ENCODE measurements around the gene SYCP2. TPM values are rescaled to one million over a fixed set of nuclear protein-coding genes. Genes with fewer than 3 reads are reported as not detected.

SYCP2 gene
- total and polyA plus RNA-seq, 2 experiments from 2014 or later = 1.1 to 1.5 TPM

- Histone ChIP-seq H2AFZ (no peak overlapping the region), H3K4me3 (no peak overlapping the region), H3K4me2 (no peak overlapping the region), H3K9me2 (replicated peaks; ENCODE audit: insufficient read depth) (no peaks in the 10 kb centered on the region), H3K27me3 (no peaks in the 10 kb centered on the region), H3K36me3 (replicated peaks; ENCODE audit: insufficient read depth, low read depth) (no peaks in the 10 kb centered on the region), H3K79me2 (no peaks in the 10 kb centered on the region), H4K20me1 (ENCODE audit: insufficient read depth, poor library complexity, severe bottlenecking) (no peaks in the 10 kb centered on the region), H3K4me1 (ENCODE audit: insufficient read depth) (no peaks in the 10 kb centered on the region), H3K9me3 (ENCODE audit: low read depth) (no peaks in the 10 kb centered on the region), H3K27ac (no peak overlapping the region)
- DNase-seq (ENCODE audit: low spot score) = no peak
- 86% methylated on average over 1 of the region's 1 CpG for WGBS (ENCODE audit: low lambda C conversion rate, missing lambda C conversion rate)
- no peak for TF ChIP-seq EZH2 (IDR thresholded peaks at IDR 0.05; ENCODE audit: borderline replicate concordance)
These were observed 9.9 kb downstream of the SYCP2 start for GRCh38 chr20:59923514-59923913.

- no peak for DNase-seq (ENCODE audit: low spot score)
- Histone ChIP-seq H3K27me3 (no peaks in the 10 kb centered on the region), H3K79me2 (no peaks in the 10 kb centered on the region), H3K4me1 (ENCODE audit: insufficient read depth) (no peaks in the 10 kb centered on the region), H3K9me2 (replicated peaks; ENCODE audit: insufficient read depth) (no peaks in the 10 kb centered on the region), H2AFZ (no peak overlapping the region), H3K36me3 (replicated peaks; ENCODE audit: insufficient read depth, low read depth) (no peaks in the 10 kb centered on the region), H3K9me3 (ENCODE audit: low read depth) (no peaks in the 10 kb centered on the region), H3K4me2 (no peak overlapping the region), H3K27ac (no peak overlapping the region), H4K20me1 (ENCODE audit: insufficient read depth, poor library complexity, severe bottlenecking) (no peaks in the 10 kb centered on the region), H3K4me3 (no peak overlapping the region)
- TF ChIP-seq EZH2phosphoT487 (IDR thresholded peaks at IDR 0.05; ENCODE audit: low read depth, severe bottlenecking, unreplicated experiment) (no peak), EZH2 (IDR thresholded peaks at IDR 0.05; ENCODE audit: borderline replicate concordance) (no peak), CTCF (IDR thresholded peaks at IDR 0.05; ENCODE audit: poor library complexity) (no peak)
These were observed 12.5 kb downstream of the SYCP2 start for GRCh38 chr20:59920944-59921343.

- 70% methylated on average over 4 of the region's 4 CpGs for WGBS (ENCODE audit: low lambda C conversion rate, missing lambda C conversion rate)
These were observed 20.8 kb downstream of the SYCP2 start for GRCh38 chr20:59912609-59913008.

GRCh38 chr20:59911041-59911440, 22.4 kb downstream of the SYCP2 start:
- no peak for DNase-seq (ENCODE audit: low spot score)
- H3K79me2 ChIP-seq = no peaks in the 10 kb centered on the region
- H2AFZ ChIP-seq = no peak overlapping the region
- no peaks in the 10 kb centered on the region for H3K27me3 ChIP-seq
- H3K9me3 ChIP-seq (ENCODE audit: low read depth) = no peaks in the 10 kb centered on the region
- 84% methylated on average over 2 of the region's 2 CpGs for WGBS (ENCODE audit: low lambda C conversion rate, missing lambda C conversion rate)
- H3K4me1 ChIP-seq (ENCODE audit: insufficient read depth) = no peaks in the 10 kb centered on the region
- H4K20me1 ChIP-seq (ENCODE audit: insufficient read depth, poor library complexity, severe bottlenecking) = no peaks in the 10 kb centered on the region
- H3K27ac ChIP-seq = no peak overlapping the region
- no peak overlapping the region for H3K4me2 ChIP-seq
- H3K9me2 ChIP-seq (replicated peaks; ENCODE audit: insufficient read depth) = no peaks in the 10 kb centered on the region
- H3K36me3 ChIP-seq (replicated peaks; ENCODE audit: insufficient read depth, low read depth) = no peaks in the 10 kb centered on the region
- H3K4me3 ChIP-seq = no peak overlapping the region
- TF ChIP-seq CTCF (IDR thresholded peaks at IDR 0.05; ENCODE audit: poor library complexity) (no peak), EZH2 (IDR thresholded peaks at IDR 0.05; ENCODE audit: borderline replicate concordance) (no peak), EZH2phosphoT487 (IDR thresholded peaks at IDR 0.05; ENCODE audit: low read depth, severe bottlenecking, unreplicated experiment) (no peak)

More at GRCh38 chr20:59912609-59913008, 20.8 kb downstream of the SYCP2 start:
- no peaks in the 10 kb centered on the region for H3K27me3 ChIP-seq
- no peaks in the 10 kb centered on the region for H3K79me2 ChIP-seq
- H4K20me1 ChIP-seq (ENCODE audit: insufficient read depth, poor library complexity, severe bottlenecking) = no peaks in the 10 kb centered on the region
- H2AFZ ChIP-seq = no peak overlapping the region
- H3K9me3 ChIP-seq (ENCODE audit: low read depth) = no peaks in the 10 kb centered on the region
- no peak overlapping the region for H3K4me2 ChIP-seq
- H3K27ac ChIP-seq = no peak overlapping the region
- DNase-seq (ENCODE audit: low spot score) = no peak
- H3K4me3 ChIP-seq = no peak overlapping the region
- no peak for TF ChIP-seq EZH2phosphoT487 (IDR thresholded peaks at IDR 0.05; ENCODE audit: low read depth, severe bottlenecking, unreplicated experiment)
- no peak for TF ChIP-seq CTCF (IDR thresholded peaks at IDR 0.05; ENCODE audit: poor library complexity)
- TF ChIP-seq EZH2 (IDR thresholded peaks at IDR 0.05; ENCODE audit: borderline replicate concordance) = no peak
- H3K4me1 ChIP-seq (ENCODE audit: insufficient read depth) = no peaks in the 10 kb centered on the region
- no peaks in the 10 kb centered on the region for H3K9me2 ChIP-seq (replicated peaks; ENCODE audit: insufficient read depth)
- no peaks in the 10 kb centered on the region for H3K36me3 ChIP-seq (replicated peaks; ENCODE audit: insufficient read depth, low read depth)
